Measurements from ENCODE around the gene RELB. TPM values are rescaled to one million over a fixed set of nuclear protein-coding genes. Genes with fewer than 3 reads are reported as not detected.

RELB gene
- total RNA-seq, 1 donor from 2014 or later, result 28.3 TPM

DNA sequence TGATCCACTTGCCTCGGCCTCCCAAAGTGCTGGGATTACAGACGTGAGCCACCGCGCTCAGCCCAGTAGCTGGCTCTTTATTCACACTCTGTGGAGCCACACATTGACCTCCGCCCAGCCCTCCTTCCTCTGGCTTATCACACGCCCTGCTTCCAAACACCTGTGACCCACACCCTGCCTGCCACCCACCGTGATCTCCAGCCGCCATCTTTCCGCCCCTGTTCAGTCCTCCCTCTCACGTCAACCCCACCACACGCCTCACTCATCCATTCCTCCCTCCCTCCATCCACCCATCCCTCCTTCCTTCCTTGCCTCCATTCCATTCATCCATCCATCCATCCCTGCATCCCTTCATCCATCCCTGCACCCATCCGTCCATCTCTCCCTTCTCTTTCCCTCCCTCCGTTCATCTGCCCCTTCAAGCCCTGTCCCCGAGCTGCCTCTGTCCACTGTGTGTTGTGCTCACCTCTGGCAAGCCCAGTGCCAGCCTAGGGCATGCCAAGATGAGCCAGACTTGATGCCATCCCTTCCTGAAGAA lies 57.4 kb downstream of the RELB start:
- TF ChIP-seq, protein P1, sequence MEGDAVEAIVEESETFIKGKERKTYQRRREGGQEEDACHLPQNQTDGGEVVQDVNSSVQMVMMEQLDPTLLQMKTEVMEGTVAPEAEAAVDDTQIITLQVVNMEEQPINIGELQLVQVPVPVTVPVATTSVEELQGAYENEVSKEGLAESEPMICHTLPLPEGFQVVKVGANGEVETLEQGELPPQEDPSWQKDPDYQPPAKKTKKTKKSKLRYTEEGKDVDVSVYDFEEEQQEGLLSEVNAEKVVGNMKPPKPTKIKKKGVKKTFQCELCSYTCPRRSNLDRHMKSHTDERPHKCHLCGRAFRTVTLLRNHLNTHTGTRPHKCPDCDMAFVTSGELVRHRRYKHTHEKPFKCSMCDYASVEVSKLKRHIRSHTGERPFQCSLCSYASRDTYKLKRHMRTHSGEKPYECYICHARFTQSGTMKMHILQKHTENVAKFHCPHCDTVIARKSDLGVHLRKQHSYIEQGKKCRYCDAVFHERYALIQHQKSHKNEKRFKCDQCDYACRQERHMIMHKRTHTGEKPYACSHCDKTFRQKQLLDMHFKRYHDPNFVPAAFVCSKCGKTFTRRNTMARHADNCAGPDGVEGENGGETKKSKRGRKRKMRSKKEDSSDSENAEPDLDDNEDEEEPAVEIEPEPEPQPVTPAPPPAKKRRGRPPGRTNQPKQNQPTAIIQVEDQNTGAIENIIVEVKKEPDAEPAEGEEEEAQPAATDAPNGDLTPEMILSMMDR (conservative IDR thresholded peaks at IDR 0.05; ENCODE audit: low read depth, low read length), result no peak
- no peak for DNase-seq (ENCODE audit: low read depth)
- H3K4me3 ChIP-seq (ENCODE audit: low read depth, low read length), result no peak overlapping the region

DNA sequence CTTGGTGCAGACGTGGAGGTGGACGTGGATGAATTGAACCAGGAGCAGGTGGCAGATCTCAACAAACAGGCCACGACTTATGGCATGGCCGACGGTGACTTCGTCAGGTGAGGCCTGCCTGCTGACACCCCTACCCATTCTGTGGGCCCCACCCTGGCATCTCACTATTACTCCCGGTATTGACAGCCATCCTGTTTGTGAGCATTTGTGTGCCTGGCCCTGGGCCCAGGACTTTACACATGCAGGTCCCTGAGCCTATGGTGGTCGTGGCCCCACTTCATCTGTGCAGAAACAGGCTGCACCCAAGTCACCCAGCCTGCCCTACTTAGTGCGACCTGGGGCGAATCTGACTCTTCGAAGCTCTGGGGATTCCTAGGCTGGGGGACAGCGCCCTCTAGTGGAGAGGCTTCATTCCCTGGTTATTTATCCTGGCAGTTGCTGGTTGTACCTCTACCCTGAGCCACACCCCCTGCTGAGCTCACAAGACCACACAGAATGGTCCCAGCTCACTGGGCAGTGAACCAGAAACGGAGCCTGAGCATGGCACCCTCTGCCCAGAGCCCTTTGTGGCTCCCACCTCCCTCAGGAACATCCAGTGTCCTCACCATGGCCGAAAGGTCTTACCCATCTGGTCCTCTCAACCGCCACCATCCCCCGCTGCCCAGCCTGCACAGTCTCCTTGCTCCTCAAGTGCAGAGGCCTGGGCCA lies 58.1 kb downstream of the RELB start:
- TF ChIP-seq, protein P1 (conservative IDR thresholded peaks at IDR 0.05; ENCODE audit: low read depth, low read length), result peak; percentile 94
- H3K4me3 ChIP-seq (ENCODE audit: low read depth, low read length), result no peak overlapping the region
- no peak for DNase-seq (ENCODE audit: low read depth)

- H3K4me3 ChIP-seq (ENCODE audit: low read depth, low read length), result no peak overlapping the region
- DNase-seq (ENCODE audit: low read depth), result no peak
- TF ChIP-seq, protein P1 (conservative IDR thresholded peaks at IDR 0.05; ENCODE audit: low read depth, low read length), result no peak
Observed at GRCh38 chr19:45061965-45062364, 60.7 kb downstream of the RELB start.

GRCh38 chr19:45063851-45064801 lies 62.9 kb downstream of the RELB start:
- TF ChIP-seq, protein P1 (conservative IDR thresholded peaks at IDR 0.05; ENCODE audit: low read depth, low read length), result no peak
- no peak overlapping the region for H3K4me3 ChIP-seq (ENCODE audit: low read depth, low read length)
- DNase-seq (ENCODE audit: low read depth), result no peak

DNA sequence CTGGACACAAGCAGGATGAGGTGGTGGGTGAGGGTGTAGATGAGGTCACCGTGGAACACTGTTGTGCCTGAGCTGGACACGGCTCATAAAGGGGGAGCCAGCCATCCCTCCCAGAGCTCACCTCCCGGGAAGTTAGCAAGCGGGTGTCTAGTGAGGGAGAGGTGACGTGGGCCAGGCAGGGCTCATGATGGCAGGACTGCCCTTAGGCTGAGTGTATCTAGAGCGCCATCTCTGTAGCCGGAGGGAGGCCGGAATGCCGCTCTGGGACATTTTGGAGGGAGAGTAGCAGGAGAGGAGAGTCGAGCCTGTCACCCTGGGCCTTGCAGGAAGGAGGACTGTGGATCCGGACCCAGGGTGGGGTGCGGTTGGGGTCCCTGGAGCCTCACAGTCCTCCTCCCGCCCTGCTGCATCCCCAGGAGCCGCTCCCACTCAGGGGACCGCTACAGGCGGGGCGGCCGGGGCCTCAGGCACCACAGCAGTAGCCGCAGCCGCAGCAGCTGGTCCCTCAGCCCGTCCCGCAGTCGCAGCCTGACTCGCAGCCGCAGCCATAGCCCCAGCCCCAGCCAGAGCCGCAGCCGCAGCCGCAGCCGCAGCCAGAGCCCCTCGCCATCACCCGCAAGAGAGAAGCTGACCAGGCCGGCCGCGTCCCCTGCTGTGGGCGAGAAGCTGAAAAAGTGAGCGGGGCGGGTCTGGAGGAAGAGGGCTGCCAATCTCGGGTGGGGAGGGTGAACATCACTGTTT lies 65.8 kb downstream of the RELB start:
- TF ChIP-seq, protein P1 (conservative IDR thresholded peaks at IDR 0.05; ENCODE audit: low read depth, low read length), result no peak
- no peak for DNase-seq (ENCODE audit: low read depth)
- no peak overlapping the region for H3K4me3 ChIP-seq (ENCODE audit: low read depth, low read length)

DNA sequence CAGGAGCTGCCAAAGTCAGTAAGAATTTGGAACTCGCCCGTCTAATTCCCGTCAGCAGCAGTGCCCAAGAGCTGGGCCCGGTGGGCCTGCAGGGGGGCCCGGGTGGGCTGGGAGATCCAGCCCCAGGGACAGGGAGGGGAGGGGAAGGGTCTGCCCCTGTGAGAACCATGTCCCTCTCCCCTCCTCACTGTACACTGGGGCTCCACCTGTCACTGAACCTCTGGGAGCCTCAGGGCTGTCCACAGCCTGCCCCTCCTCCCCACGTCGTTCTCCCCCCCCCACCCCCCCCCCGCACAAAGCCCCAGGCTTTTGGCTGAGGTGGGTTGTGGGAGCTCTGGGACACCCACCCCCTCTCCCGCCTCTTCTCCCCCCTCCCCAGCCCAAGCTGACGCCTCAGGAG lies 66.8 kb downstream of the RELB start:
- no peak overlapping the region for H3K4me3 ChIP-seq (ENCODE audit: low read depth, low read length)
- TF ChIP-seq, protein P1 (conservative IDR thresholded peaks at IDR 0.05; ENCODE audit: low read depth, low read length), result no peak

More for the DNA sequence above, 66.8 kb downstream of the RELB start:
- DNase-seq (ENCODE audit: low read depth), result no peak
